ENCODE results near the gene SPINK6. TPM values are rescaled to one million over a fixed set of nuclear protein-coding genes. Genes with fewer than 3 reads are reported as not detected.

Gene SPINK6
- not detected in 2 replicates for total RNA-seq

GRCh38 chr5:148202531-148203203, at the start of gene SPINK6:
Gene SPINK6 (plus strand): TSS chr5:148203042. CDS start chr5:148203097, 55 bp downstream.

DNA sequence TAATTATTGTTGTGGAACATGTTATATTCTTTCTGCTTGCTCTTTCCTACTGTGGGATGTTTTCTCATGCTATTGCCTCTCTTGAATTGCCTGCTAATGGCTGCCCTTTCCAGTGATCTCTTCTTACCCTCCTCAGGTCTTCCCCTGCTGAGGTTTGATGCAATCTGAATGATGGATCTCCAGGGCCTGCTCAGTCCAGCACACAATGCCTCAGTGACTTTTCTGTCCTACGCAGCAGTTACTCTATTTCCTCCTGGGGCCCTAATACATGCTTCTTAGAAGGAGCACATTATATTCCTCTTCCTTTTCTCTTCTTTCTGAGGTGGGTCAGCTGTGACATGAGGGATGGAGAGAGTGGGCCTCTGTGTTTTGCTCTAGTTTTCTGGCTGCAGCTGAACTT, 34.6 kb upstream of the SPINK6 start, which contains the start of gene SPINK14:
Gene SPINK14 (plus strand): TSS at position 301 of the 400 bp plus-strand sequence. CDS start 1,187 bp downstream, outside the sequence.

GRCh38 chr5:148238418-148238794, 35.6 kb downstream of the SPINK6 start, which contains the start of gene MARCOL:
Gene MARCOL (plus strand): TSS chr5:148238525. CDS start chr5:148238598, 73 bp downstream.

Other genes with a start within 250 kb of the SPINK6 start
- not detected in 2 replicates for gene SPINK5, start 139.1 kb upstream of the SPINK6 start, total RNA-seq
- gene SPINK14, start 34.5 kb upstream of the SPINK6 start, total RNA-seq: not detected in 2 replicates
- gene MARCOL, start 35.5 kb downstream of the SPINK6 start, total RNA-seq: not detected in 2 replicates
- gene SPINK13, start 65.8 kb downstream of the SPINK6 start, total RNA-seq: 0.22 and 0.37 TPM in 2 replicates
- gene SPINK7, start 109.4 kb downstream of the SPINK6 start, total RNA-seq: not detected in 2 replicates
- not detected in 2 replicates for gene SPINK9, start 132.5 kb downstream of the SPINK6 start, total RNA-seq
- 64.2 and 67.3 TPM in 2 replicates for gene FBXO38, start 180.9 kb downstream of the SPINK6 start, total RNA-seq

Measured in uterine smooth muscle cell (primary cell).